Measurements from ENCODE around the gene CSK.

GRCh38 chr15:74773731-74774252 lies 8.1 kb upstream of the CSK start:
- TF ChIP-seq CTCF (IDR thresholded peaks at IDR 0.05; ENCODE audit: poor library complexity): no peak
- TF ChIP-seq EZH2 (IDR thresholded peaks at IDR 0.05; ENCODE audit: borderline replicate concordance): no peak
- TF ChIP-seq EZH2phosphoT487 (IDR thresholded peaks at IDR 0.05; ENCODE audit: low read depth, severe bottlenecking, unreplicated experiment): no peak

All from hepatocyte (in vitro differentiated cells).